Thyroid gland (tissue), 4 donors: ENCODE data around the gene NR1D2.

Experiments used
- POLR2A ChIP-seq, 2 donors: fragments of 450-650 bp; IDR thresholded peaks; one replicate each; pipeline ENCODE4 v1.6.1; 2017; ENCODE audit warnings: antibody characterized with exemption in 2 of 2, mild to moderate bottlenecking in 2 of 2, moderate library complexity in 1 of 2
- TF ChIP-seq, protein P1 (sequence below), 6 experiments: fragments of 200-600 bp in 3 of 6; fragments of 450-650 bp in 3 of 6; sonication (generic) in 3 of 6; IDR thresholded peaks; one replicate each; pipeline ENCODE4 v1.5.1; 2016 to 2019; ENCODE audit warnings: antibody characterized with exemption in 6 of 6, mild to moderate bottlenecking in 2 of 6, inconsistent platforms in 1 of 6, moderate library complexity in 1 of 6

DNA sequence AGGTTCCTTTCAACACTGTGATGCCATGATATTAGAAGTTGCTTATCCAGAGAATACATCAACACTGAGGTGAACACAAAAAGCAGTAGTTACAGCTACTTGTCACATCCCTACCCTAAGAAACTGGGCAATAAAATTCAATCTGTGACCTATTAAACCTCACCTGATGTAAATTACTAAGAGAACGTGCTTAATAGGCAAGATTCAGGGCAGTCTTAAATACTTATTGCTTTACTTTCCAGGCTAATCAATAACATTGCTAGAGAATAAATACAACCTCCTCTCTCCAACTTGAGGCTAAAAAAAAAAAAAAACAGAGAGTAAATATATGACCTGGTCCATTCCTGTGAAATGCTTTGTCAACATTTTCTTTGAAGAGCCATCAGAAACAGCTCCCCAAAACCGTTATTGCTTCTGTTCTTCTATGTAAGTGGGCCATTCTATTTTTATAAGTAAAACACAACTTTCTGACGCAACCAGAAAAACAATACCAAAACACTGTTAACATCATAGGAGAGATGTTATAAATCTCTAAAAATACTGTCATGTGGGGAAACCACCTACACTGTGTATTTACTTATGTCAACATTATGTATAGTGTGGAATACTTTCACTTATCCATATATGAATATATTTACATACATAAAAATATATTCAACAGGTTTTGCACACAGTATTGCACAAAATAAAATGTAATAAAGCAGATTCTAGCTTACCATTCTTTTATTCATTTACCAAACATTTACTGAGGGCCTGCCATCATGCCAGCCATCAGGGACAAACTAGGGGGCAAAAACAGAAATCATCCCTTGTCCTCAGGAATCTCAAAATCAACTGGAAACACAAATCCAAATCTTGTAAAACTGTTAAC, 31.0 kb upstream of the NR1D2 start:
- TF ChIP-seq, protein P1, sequence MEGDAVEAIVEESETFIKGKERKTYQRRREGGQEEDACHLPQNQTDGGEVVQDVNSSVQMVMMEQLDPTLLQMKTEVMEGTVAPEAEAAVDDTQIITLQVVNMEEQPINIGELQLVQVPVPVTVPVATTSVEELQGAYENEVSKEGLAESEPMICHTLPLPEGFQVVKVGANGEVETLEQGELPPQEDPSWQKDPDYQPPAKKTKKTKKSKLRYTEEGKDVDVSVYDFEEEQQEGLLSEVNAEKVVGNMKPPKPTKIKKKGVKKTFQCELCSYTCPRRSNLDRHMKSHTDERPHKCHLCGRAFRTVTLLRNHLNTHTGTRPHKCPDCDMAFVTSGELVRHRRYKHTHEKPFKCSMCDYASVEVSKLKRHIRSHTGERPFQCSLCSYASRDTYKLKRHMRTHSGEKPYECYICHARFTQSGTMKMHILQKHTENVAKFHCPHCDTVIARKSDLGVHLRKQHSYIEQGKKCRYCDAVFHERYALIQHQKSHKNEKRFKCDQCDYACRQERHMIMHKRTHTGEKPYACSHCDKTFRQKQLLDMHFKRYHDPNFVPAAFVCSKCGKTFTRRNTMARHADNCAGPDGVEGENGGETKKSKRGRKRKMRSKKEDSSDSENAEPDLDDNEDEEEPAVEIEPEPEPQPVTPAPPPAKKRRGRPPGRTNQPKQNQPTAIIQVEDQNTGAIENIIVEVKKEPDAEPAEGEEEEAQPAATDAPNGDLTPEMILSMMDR (IDR thresholded peaks at IDR 0.05), result no peak
- TF ChIP-seq POLR2A (IDR thresholded peaks at IDR 0.05), result no peak
